RWPE2 (cell line): ENCODE results near the gene EEF2KMT.
A peak's percentile ranks its signal among the peaks of the same experiment; 100 is the strongest.
"Not testable (repeated sequence)": the region's sequence is repeated elsewhere in the genome, so short reads cannot be mapped to it uniquely, and the experiment has no call there.

Source experiments
- ATAC-seq: fragments of 200-7000 bp; cut with Tn5 transposase; 3 replicates; pipeline ENCODE4 v1.9.1; 2021; ENCODE audit warnings: low read depth
- DNase-seq: peaks from one replicate; pipeline ENCODE4 v3.0.0-alpha.2; 2020; ENCODE audit warnings: low spot score
- H3K27ac ChIP-seq: fragments of 450-650 bp; 2 replicates; pipeline ENCODE4 v1.5.1; 2017; ENCODE audit warnings: mild to moderate bottlenecking; ENCODE audit not compliant: poor library complexity, severe bottlenecking
- H3K27me3 ChIP-seq: fragments of 250-450 bp; sonication (Bioruptor Pico); 2 replicates; pipeline ENCODE4 v1.5.1; 2021; ENCODE audit warnings: mild to moderate bottlenecking, moderate library complexity; ENCODE audit not compliant: insufficient read depth, poor library complexity, severe bottlenecking
- H3K36me3 ChIP-seq: fragments of 250-450 bp; sonication (Bioruptor Pico); 2 replicates; pipeline ENCODE4 v1.5.1; 2020; ENCODE audit warnings: low read depth, mild to moderate bottlenecking, moderate library complexity
- H3K4me1 ChIP-seq: fragments of 250-450 bp; sonication (Bioruptor Pico); 2 replicates; pipeline ENCODE4 v1.5.1; 2021; ENCODE audit warnings: mild to moderate bottlenecking, moderate library complexity; ENCODE audit not compliant: insufficient read depth, poor library complexity, severe bottlenecking
- H3K4me3 ChIP-seq: fragments of 250-450 bp; sonication (Bioruptor Pico); 2 replicates; pipeline ENCODE4 v1.5.1; 2021; ENCODE audit warnings: mild to moderate bottlenecking, moderate library complexity; ENCODE audit not compliant: severe bottlenecking
- H3K9me3 ChIP-seq: fragments of 250-450 bp; sonication (Bioruptor Pico); 2 replicates; pipeline ENCODE4 v1.5.1; 2021; ENCODE audit warnings: mild to moderate bottlenecking, moderate library complexity; ENCODE audit not compliant: severe bottlenecking
- CTCF ChIP-seq: fragments of 450-650 bp; IDR thresholded peaks from one replicate; pipeline ENCODE4 v1.5.1; 2017; ENCODE audit warnings: mild to moderate bottlenecking, moderate library complexity; ENCODE audit not compliant: poor library complexity, severe bottlenecking

EEF2KMT gene, protein sequence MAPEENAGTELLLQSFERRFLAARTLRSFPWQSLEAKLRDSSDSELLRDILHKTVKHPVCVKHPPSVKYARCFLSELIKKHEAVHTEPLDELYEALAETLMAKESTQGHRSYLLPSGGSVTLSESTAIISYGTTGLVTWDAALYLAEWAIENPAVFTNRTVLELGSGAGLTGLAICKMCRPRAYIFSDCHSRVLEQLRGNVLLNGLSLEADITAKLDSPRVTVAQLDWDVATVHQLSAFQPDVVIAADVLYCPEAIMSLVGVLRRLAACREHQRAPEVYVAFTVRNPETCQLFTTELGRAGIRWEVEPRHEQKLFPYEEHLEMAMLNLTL

DNA sequence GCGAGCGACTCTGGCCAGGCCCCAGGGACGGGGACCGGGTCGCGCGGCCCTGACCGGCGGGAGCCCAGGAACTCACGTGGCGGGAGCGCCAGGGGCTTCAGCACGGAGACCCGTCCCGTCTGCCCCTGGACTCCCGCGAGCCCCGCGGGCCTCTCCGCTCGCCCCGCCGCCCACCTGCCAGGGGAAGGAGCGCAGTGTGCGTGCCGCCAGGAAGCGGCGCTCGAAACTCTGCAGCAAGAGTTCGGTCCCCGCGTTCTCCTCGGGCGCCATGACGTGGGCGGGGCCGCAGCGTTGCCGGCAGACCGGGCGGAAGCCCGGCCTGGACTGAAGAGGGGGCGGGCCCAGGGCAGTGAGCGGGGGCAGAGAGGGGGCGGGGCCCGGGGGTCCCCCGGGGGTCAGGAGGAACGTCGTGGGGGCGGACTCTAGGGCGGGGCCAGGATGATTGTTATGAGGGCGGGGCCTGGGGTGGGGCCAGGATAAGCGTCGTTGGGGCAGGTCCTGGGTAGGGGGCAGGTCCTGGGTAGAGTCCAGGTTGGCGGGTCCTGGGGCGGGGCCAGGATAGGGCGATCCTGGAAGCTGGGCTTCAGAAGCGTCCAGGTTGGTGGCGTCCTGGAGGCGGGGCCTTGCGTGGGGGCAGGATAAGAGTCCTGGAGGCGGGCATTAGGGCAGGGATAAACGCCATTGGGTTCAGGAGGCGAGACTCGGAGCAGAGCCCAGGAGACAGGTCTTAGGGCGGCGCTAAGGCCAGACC, at the start of gene EEF2KMT:
Gene EEF2KMT (minus strand): TSS at position 326 of the 751 bp plus-strand sequence. CDS start 56 bp downstream, at position 270.
- H3K9me3 ChIP-seq, H3K4me1 ChIP-seq, H3K27me3 ChIP-seq, H3K36me3 ChIP-seq: not testable (repeated sequence)
- Histone ChIP-seq H3K4me3 (peak within 1 kb of the TSS; percentile 73), H3K27ac (peak within 1 kb of the TSS; percentile 29)
- ATAC-seq (peak; percentile 95), DNase-seq (peak; percentile 99)

DNA sequence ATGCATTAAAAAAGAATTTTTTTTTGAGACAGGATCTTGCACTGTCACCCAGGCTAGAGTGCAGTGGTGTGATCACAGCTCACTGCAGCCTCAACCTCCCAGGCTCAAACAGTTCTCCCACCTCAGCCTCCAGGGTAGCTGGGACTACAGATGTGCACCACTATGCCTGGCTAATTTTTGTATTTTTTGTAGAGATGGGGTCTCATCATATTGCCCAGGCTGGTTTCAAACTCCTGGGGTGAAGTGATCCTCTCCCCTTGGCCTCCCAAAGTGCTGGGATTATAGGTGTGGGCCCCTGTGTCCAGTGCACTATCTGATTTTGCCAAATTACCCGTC, 47.0 kb upstream of the EEF2KMT start:
- not testable (repeated sequence) for H3K4me1 ChIP-seq, H3K36me3 ChIP-seq, H3K9me3 ChIP-seq, DNase-seq, H3K4me3 ChIP-seq, H3K27me3 ChIP-seq, ATAC-seq, H3K27ac ChIP-seq

- Histone ChIP-seq H3K27ac (no peak overlapping the region), H3K9me3 (no peaks in the 10 kb centered on the region), H3K27me3 (no peaks in the 10 kb centered on the region), H3K4me3 (no peak overlapping the region), H3K36me3 (no peaks in the 10 kb centered on the region), H3K4me1 (no peaks in the 10 kb centered on the region)
- no peak for TF ChIP-seq CTCF
- no peak for DNase-seq
- ATAC-seq = no peak
Measured at GRCh38 chr16:5143761-5144620, 46.4 kb upstream of the EEF2KMT start.

DNA sequence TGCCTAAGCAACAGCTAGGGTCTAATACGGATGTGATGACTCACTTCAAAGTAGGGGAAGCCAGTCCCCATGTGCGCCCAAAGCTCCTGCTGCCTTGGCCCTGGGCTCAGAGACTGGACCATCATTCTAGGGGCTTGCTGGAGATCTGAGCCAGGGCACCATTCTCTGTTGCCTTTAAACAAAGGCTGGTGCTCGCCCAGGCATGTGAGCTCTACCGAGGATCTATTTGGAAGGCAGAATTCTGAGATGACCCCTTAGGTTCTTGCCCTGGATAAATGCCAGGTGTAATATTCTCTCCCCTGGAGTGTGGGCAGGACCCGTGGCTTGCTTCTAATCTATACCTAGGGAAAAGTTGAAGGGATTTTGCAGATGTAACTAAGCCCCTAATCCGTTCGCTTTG, 42.6 kb upstream of the EEF2KMT start:
- not testable (repeated sequence) for H3K9me3 ChIP-seq, H3K4me1 ChIP-seq, H3K4me3 ChIP-seq, H3K27ac ChIP-seq, H3K27me3 ChIP-seq, DNase-seq, H3K36me3 ChIP-seq, ATAC-seq

DNA sequence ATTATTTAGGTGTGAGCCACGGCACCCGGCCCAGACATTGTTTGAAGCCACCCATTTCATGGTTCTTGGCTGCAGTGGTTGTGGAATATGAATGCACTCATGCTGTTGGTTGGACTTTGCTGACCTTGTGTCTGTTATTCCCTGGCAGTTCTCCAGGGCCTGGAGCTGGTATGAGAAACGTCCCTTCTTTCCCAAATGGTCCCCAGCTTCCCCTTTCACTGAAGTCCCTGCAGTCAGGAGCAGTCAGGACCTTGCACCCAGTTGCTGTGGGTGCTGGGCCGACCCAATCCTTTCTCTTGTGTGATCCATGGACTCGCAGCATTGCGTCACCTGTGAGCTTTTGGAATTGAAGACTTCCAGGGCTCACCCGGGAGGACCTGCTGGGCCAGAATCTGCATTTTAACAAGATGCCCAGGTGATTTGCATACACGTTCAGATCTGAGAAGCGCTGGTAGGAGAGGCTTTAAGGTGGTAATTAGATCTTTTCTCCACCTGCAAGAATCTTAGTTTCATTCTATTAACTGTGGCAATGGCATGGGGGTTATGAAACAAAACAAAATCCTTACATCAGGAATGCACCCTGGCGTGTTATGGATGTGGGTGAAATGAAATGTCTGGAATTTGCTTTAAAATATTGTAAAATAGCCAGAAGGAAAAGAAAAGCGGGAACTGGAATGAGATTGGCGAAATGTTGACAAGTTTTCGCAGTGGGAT, 37.3 kb upstream of the EEF2KMT start:
- not testable (repeated sequence) for H3K27ac ChIP-seq, H3K9me3 ChIP-seq, H3K4me1 ChIP-seq, H3K4me3 ChIP-seq, H3K36me3 ChIP-seq, H3K27me3 ChIP-seq, ATAC-seq, DNase-seq

- H3K4me1 ChIP-seq, H3K4me3 ChIP-seq, DNase-seq, H3K27ac ChIP-seq, ATAC-seq, H3K36me3 ChIP-seq, H3K9me3 ChIP-seq, H3K27me3 ChIP-seq: not testable (repeated sequence)
Measured at GRCh38 chr16:5132915-5133600, 35.5 kb upstream of the EEF2KMT start.

- not testable (repeated sequence) for DNase-seq, H3K4me3 ChIP-seq, H3K27me3 ChIP-seq, ATAC-seq, H3K4me1 ChIP-seq, H3K36me3 ChIP-seq, H3K27ac ChIP-seq, H3K9me3 ChIP-seq
Measured at GRCh38 chr16:5131467-5132004, 33.9 kb upstream of the EEF2KMT start.

DNA sequence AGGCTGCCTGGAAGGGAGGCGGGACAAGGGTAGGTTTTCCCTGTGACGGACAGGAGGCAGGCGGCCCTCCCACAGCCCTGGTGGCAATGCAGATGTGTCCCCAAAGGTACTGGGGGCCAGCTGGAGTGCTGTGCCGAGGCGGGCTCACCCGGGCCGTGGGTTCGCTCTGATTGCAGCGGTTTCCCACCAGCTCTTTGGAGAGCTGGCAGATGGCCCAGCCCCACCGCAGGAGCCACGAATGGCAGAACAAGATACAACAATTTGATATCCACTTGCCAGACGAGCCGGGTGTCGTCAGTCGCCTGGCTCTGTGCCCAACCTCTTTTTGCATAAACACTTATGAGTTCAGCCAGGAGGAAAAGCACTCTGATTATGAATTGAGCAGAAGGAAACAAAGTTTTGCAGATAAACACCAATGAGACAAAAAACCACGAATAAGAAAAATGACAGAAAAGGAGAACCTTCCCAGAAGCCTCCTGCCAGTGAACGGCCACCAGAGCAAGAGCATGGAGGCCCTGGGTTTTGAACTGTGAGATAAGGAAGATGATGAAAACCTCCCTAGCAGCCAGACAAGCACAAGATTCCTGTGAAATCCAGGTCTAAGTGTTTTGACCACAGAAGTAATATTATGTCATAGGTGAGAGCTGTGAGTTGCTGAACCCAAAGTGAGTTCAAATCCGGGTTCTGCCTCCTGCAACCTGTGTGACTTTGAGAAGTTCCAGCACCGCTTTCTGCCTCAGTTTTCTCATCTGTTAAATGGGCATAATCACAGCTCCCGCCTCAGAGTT, 19.9 kb upstream of the EEF2KMT start:
- ATAC-seq, DNase-seq, H3K4me3 ChIP-seq: not testable (repeated sequence)

More for the DNA sequence above, 19.9 kb upstream of the EEF2KMT start:
- H3K9me3 ChIP-seq, H3K4me1 ChIP-seq, H3K27ac ChIP-seq, H3K36me3 ChIP-seq: not testable (repeated sequence)
- H3K27me3 ChIP-seq = peaks cover 10% of the 10 kb centered on the region
